HEK293T (cell line): ENCODE results near the gene ARNT2.

ENCODE experiments used
- CTCF ChIA-PET: fragments of 350-600 bp; formaldehyde crosslinking; extraction: SDS; loops from one replicate; lab custom pipeline; 2021; ENCODE audit warnings: antibody characterized with exemption, inconsistent platforms; lab: Yijun Ruan, JAX
- POLR2A ChIA-PET: fragments of 350-600 bp; formaldehyde crosslinking; extraction: SDS; loops from one replicate; lab custom pipeline; 2020; ENCODE audit warnings: antibody characterized with exemption, inconsistent platforms; lab: Yijun Ruan, JAX
- DNase-seq: peaks from one replicate; pipeline ENCODE4 v3.0.0; 2012; ENCODE audit warnings: mixed read lengths; ENCODE audit errors: extremely low spot score
- ARNT ChIP-seq: fragments of 450-650 bp; IDR thresholded peaks from 2 replicates; pipeline ENCODE4 v1.6.1; 2017; ENCODE audit warnings: mild to moderate bottlenecking
- BHLHE40 ChIP-seq: fragments of 450-650 bp; IDR thresholded peaks from 2 replicates; pipeline ENCODE4 v1.6.1; 2016; ENCODE audit warnings: mild to moderate bottlenecking, moderate library complexity, borderline replicate concordance
- CTBP1 ChIP-seq: fragments of 450-650 bp; IDR thresholded peaks from 2 replicates; pipeline ENCODE4 v1.6.1; 2016; ENCODE audit warnings: borderline replicate concordance
- ELF4 ChIP-seq: fragments of 450-650 bp; IDR thresholded peaks from 2 replicates; pipeline ENCODE4 v1.6.1; 2017; ENCODE audit warnings: antibody characterized with exemption
- FOXA1 ChIP-seq: fragments of 450-650 bp; IDR thresholded peaks from 2 replicates; pipeline ENCODE4 v1.6.1; 2016; ENCODE audit warnings: mild to moderate bottlenecking
- FOXK2 ChIP-seq: fragments of 450-650 bp; IDR thresholded peaks from 2 replicates; pipeline ENCODE4 v1.6.1; 2016; ENCODE audit warnings: mild to moderate bottlenecking
- FOXM1 ChIP-seq: fragments of 450-650 bp; IDR thresholded peaks from 2 replicates; pipeline ENCODE4 v1.6.1; 2017; ENCODE audit warnings: mild to moderate bottlenecking, borderline replicate concordance
- HDGF ChIP-seq: fragments of 450-650 bp; IDR thresholded peaks from 2 replicates; pipeline ENCODE4 v1.6.1; 2017; ENCODE audit warnings: antibody characterized with exemption, borderline replicate concordance
- L3MBTL2 ChIP-seq: fragments of 450-650 bp; conservative IDR thresholded peaks from 2 replicates; pipeline ENCODE4 v1.6.1; 2016; ENCODE audit warnings: mild to moderate bottlenecking
- LEF1 ChIP-seq: fragments of 450-650 bp; IDR thresholded peaks from 2 replicates; pipeline ENCODE4 v1.6.1; 2017; ENCODE audit warnings: mild to moderate bottlenecking, borderline replicate concordance
- NFRKB ChIP-seq: fragments of 450-650 bp; IDR thresholded peaks from 2 replicates; pipeline ENCODE4 v1.6.1; 2016; ENCODE audit warnings: mild to moderate bottlenecking, moderate library complexity
- SP1 ChIP-seq: fragments of 450-650 bp; IDR thresholded peaks from 2 replicates; pipeline ENCODE4 v1.6.1; 2017
- SUZ12 ChIP-seq: fragments of 450-650 bp; IDR thresholded peaks from 2 replicates; pipeline ENCODE4 v1.6.1; 2016; ENCODE audit warnings: mild to moderate bottlenecking
- TARDBP ChIP-seq: fragments of 450-650 bp; IDR thresholded peaks from 2 replicates; pipeline ENCODE4 v1.6.1; 2016
- ZNF384 ChIP-seq: fragments of 450-650 bp; IDR thresholded peaks from 2 replicates; pipeline ENCODE4 v1.6.1; 2016
- TF ChIP-seq, protein P1 (sequence below): fragments of 450-650 bp; IDR thresholded peaks from 2 replicates; pipeline ENCODE4 v1.6.1; 2016

Gene ARNT2

DNA sequence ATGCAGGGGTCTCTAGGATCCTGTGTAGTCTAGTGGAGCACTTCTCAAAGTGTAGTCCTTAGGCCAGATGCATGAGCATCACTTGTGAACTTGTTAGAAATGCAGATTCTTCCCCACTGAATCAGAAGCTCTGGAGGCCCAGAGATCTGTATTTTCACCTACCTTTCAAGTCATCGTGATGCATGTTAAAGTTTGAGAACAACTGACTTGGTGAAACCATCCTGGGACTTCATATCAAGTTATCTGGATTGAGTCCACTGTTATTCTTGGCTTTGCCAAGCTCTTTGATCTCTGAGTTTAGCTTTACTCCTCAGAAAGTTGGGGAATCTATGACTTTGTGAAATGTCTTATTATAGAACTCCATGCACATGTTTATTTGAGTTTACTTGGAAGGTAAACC is 78.5 kb downstream of the ARNT2 start:
- ChIA-PET POLR2A (no interaction called here), CTCF (no interaction called here)

DNA sequence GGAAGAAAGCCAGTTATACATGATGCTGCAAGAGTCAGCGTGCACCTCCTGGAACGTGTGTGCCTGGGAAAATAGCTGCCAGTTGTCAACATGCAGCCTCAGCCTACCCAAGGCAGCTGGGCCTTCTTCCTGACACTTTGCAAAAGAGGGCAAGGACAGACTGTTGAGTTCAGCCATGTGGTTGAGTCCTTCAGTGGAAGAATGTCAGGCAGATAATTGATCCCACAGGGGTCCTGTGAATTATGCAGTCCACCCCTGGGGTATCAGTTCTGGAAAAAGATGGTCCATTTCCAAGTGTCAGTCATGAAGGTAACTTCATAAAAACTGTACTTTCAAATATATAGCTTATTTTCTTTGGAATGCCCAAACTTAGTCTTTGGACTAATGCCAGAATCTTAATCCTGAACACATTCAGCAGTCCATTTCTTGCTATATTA is 79.6 kb downstream of the ARNT2 start:
- no peak for DNase-seq
- TF ChIP-seq FOXA1, result no peak
- POLR2A ChIA-PET, result no interaction called here
- CTCF ChIA-PET, result no interaction called here

More for the DNA sequence above, 78.5 kb downstream of the ARNT2 start:
- DNase-seq, result no peak
- TF ChIP-seq NFRKB, result no peak
- no peak for TF ChIP-seq LEF1
- no peak for TF ChIP-seq ZNF384
- no peak for TF ChIP-seq HDGF

DNA sequence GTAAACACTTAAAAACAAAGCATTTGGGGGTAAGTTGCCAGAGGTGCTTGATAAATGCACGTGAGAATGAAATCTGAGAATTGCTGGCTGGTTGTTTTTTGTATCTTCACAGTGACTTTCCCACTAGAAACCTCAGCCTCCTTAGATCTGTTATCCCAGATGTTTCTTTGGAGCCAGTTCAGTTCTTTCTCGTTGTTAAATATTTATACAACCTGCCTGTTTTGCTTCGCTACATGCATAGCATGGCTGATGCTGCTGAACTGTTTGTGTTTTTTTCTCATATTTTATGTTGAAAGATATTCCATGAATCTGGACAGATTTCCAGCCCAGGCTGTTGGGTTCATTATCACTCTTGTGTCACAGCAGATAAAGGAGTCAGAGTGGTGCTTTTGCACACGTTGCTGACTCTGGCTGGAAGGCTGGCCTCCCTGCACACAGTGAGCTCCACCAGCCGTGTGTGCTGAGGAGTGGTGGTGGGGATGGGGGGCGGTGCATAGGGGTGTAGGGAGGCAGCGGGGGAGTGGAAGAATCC is 80.2 kb downstream of the ARNT2 start:
- no peak for DNase-seq
- POLR2A ChIA-PET, result no interaction called here
- TF ChIP-seq FOXA1 (no peak), ELF4 (no peak), SUZ12 (no peak), L3MBTL2 (no peak), LEF1 (no peak), TARDBP (no peak), FOXK2 (no peak), NFRKB (no peak), BHLHE40 (no peak), HDGF (no peak)
- CTCF ChIA-PET, result no interaction called here

DNA sequence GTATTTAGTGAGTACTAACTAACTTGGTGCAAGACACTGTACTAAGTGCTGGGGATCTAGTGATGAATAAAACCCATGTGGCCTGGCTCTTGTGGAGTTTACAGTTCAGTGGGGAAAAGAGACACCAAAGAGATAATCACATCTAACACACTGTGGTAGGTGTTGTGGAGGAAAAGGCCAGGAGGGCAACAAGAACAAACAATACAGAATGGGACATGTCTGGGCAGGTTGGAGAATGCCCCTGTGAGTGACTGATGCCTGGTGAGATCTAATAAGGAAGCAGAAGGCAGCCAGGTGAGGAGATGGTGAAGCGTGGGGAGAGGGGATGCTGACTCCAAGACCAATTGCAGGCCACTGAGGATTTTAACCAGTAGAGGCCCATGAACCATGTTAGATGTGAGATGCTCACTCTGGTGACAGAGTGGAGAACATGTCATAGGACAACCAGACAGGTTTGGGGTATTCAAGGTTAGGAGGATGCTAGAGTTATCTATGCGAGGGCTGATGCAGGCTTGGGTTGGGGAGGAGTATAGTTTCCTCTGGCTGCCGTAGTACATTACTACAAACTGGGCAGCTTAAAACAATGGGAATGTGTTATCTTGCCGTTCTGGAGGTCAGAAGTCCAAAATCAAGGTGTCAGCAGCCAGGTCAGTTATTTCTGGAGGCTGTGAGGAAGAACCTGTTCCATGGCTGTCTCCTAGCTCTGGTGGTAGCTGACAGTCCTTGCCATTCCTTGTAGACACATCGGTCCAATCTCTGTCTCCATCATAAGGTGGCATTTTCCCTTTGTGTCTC is 81.4 kb downstream of the ARNT2 start:
- no peak for DNase-seq
- no peak for TF ChIP-seq L3MBTL2
- no peak for TF ChIP-seq LEF1
- TF ChIP-seq SP1, result no peak
- no peak for TF ChIP-seq HDGF
- no peak for TF ChIP-seq CTBP1
- TF ChIP-seq FOXK2, result no peak
- no peak for TF ChIP-seq ZNF384
- TF ChIP-seq, protein P1, sequence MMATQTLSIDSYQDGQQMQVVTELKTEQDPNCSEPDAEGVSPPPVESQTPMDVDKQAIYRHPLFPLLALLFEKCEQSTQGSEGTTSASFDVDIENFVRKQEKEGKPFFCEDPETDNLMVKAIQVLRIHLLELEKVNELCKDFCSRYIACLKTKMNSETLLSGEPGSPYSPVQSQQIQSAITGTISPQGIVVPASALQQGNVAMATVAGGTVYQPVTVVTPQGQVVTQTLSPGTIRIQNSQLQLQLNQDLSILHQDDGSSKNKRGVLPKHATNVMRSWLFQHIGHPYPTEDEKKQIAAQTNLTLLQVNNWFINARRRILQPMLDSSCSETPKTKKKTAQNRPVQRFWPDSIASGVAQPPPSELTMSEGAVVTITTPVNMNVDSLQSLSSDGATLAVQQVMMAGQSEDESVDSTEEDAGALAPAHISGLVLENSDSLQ, result no peak
- no peak for TF ChIP-seq BHLHE40
- no peak for TF ChIP-seq FOXM1
- CTCF ChIA-PET, result no interaction called here
- POLR2A ChIA-PET, result no interaction called here

DNA sequence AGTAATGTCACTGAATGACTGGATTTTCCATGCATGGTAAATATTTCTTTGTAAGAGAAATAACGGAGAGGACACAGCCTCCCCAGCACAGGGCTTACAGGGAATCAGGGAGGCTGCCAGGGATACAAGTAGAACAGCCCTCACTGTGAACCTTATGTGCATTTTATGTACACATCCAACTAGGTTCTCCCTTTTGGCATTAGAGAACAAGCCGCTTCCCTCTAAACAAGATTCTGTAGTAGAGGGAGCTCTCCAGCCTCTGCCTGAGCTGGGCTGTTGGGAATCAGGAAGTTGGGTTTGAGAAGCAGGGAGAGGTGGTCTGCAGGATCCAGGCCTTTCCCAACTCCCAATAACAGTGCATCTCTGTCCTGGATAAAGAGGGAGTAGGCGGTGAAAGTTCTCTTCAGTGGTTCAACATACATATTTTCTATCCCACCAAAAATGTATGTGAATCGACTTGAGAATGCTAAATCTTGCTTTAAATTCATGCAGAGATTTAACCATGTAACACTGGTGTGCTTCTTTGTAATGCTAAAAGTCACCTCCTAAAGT is 83.7 kb downstream of the ARNT2 start:
- POLR2A ChIA-PET, result no interaction called here
- TF ChIP-seq SP1, result no peak
- no peak for TF ChIP-seq FOXK2
- TF ChIP-seq NFRKB, result no peak
- TF ChIP-seq ZNF384, result no peak
- TF ChIP-seq ELF4, result no peak
- TF ChIP-seq SUZ12, result no peak
- TF ChIP-seq ARNT, result no peak
- no peak for TF ChIP-seq TARDBP
- TF ChIP-seq, protein P1, result no peak
- TF ChIP-seq BHLHE40, result no peak
- no peak for TF ChIP-seq LEF1
- no peak for TF ChIP-seq L3MBTL2
- no peak for TF ChIP-seq HDGF
- TF ChIP-seq CTBP1, result no peak
- no peak for TF ChIP-seq FOXA1
- TF ChIP-seq FOXM1, result no peak
- no peak for DNase-seq
- CTCF ChIA-PET, result interaction anchor here (0.8 kb wide), 1 partner anchor 12 kb away, joined by 3 read pairs; no protein-coding TSS in a partner anchor

DNA sequence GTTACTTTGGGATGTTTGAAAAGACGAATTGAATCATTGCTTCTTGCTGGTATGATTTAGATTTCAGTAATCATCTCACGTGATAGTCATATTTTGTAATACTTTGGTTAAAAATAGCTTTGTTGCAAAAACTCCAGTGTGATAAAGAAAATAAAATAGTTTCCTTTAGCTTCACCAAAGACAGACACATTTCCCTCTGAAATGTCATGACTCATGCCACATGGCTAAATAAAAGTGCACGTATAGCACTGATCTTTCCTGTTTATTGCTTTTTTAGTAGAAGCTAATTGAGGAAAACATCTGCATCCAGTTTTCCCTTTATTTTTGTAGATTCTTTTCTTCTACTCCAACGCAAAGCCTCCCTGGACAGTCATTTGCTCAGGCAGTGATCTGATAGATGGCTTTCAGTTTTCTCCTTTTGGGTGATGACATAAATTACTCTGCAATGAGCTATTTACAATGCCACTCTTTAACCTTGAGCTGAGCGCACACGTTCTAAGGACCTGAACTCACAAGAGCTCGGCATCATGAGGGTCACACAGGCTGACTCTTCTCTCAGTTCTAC is 84.9 kb downstream of the ARNT2 start:
- TF ChIP-seq BHLHE40, result no peak
- no peak for TF ChIP-seq ARNT
- TF ChIP-seq CTBP1, result no peak
- TF ChIP-seq FOXK2, result no peak
- no peak for TF ChIP-seq TARDBP
- CTCF ChIA-PET, result interaction anchor here (0.6 to 1.1 kb wide), 2 partner anchors 618 to 777 kb away, joined by 3 to 5 read pairs; no protein-coding TSS in a partner anchor
- DNase-seq, result no peak
- POLR2A ChIA-PET, result no interaction called here
